Calu3 (cell line): ENCODE results near the gene ODF2. TPM values are rescaled to one million over a fixed set of nuclear protein-coding genes. Genes with fewer than 3 reads are reported as not detected.

Source experiments
- BruUV-seq: library from RNA; stranded (reverse); fragments of 400-500 nt; replicated peaks from 2 replicates; lab custom pipeline; 2021; lab: Mats Ljungman, UMichigan
- CTCF ChIA-PET: fragments of 300-600 bp; sonication (Branson Sonifier 250); formaldehyde crosslinking; loops from one replicate; lab custom pipeline; 2022; ENCODE audit warnings: antibody characterized with exemption; lab: Charles Lee
- DNase-seq: peaks from one replicate; pipeline ENCODE4 v3.0.0; 2022
- H3K27ac Mint-ChIP-seq: one replicate; pipeline ENCODE4 v1.8.0; 2022; ENCODE audit warnings: mixed read lengths; ENCODE audit not compliant: unreplicated experiment
- H3K27me3 Mint-ChIP-seq: one replicate; pipeline ENCODE4 v1.8.0; 2022; ENCODE audit warnings: mixed read lengths; ENCODE audit not compliant: unreplicated experiment
- H3K36me3 Mint-ChIP-seq: one replicate; pipeline ENCODE4 v1.8.0; 2022; ENCODE audit warnings: mild to moderate bottlenecking, moderate library complexity, mixed read lengths; ENCODE audit not compliant: insufficient read depth, unreplicated experiment
- H3K4me1 Mint-ChIP-seq: one replicate; pipeline ENCODE4 v1.8.0; 2022; ENCODE audit warnings: mild to moderate bottlenecking, low read depth, mixed read lengths; ENCODE audit not compliant: unreplicated experiment
- H3K4me3 Mint-ChIP-seq: one replicate; pipeline ENCODE4 v1.8.0; 2022; ENCODE audit warnings: mild to moderate bottlenecking, low read depth, moderate library complexity, mixed read lengths; ENCODE audit not compliant: unreplicated experiment
- H3K9me3 Mint-ChIP-seq: one replicate; pipeline ENCODE4 v1.8.0; 2022; ENCODE audit warnings: low read depth, mixed read lengths; ENCODE audit not compliant: unreplicated experiment
- CTCF ChIP-seq: fragments of 200-600 bp; IDR thresholded peaks from one replicate; pipeline ENCODE4 v1.8.0; 2022; ENCODE audit warnings: antibody characterized with exemption; ENCODE audit not compliant: unreplicated experiment
- intact Hi-C: fragments of 100-400 bp; cut with micrococcal nuclease; formaldehyde crosslinking; loops from one replicate; pipeline ENCODE4 v1.10.0; 2022; ENCODE audit not compliant: unreplicated experiment
- total RNA-seq: library from RNA; stranded (reverse); gene quantifications from 2 replicates; pipeline ENCODE4 v1.2.3, GENCODE V29; 2022

Gene ODF2
- total RNA-seq, 1 experiment from 2014 or later = 33.6 TPM

- CTCF ChIA-PET = no interaction called here
- no peaks in the 10 kb centered on the region for H3K9me3 Mint-ChIP-seq
- intact Hi-C loops = no loop called here
- TF ChIP-seq CTCF = no peak
- DNase-seq = no peak
- BruUV-seq = no TSS peak
- no peak overlapping the region for H3K4me3 Mint-ChIP-seq
- H3K36me3 Mint-ChIP-seq = peaks cover 17% of the 10 kb centered on the region
- H3K27me3 Mint-ChIP-seq = no peaks in the 10 kb centered on the region
- no peak overlapping the region for H3K27ac Mint-ChIP-seq
- H3K4me1 Mint-ChIP-seq = no peaks in the 10 kb centered on the region
Observed at GRCh38 chr9:128475867-128476266, 20.1 kb downstream of the ODF2 start.

GRCh38 chr9:128479262-128479661 is 23.5 kb downstream of the ODF2 start:
- no peak for DNase-seq
- CTCF ChIA-PET = no interaction called here
- no peak for TF ChIP-seq CTCF
- H3K36me3 Mint-ChIP-seq = peaks cover 5% of the 10 kb centered on the region
- no peaks in the 10 kb centered on the region for H3K9me3 Mint-ChIP-seq
- no TSS peak for BruUV-seq
- H3K4me3 Mint-ChIP-seq = no peak overlapping the region
- H3K27me3 Mint-ChIP-seq = no peaks in the 10 kb centered on the region
- no peaks in the 10 kb centered on the region for H3K4me1 Mint-ChIP-seq
- intact Hi-C loops = no loop called here
- H3K27ac Mint-ChIP-seq = no peak overlapping the region

GRCh38 chr9:128481561-128481960 is 25.8 kb downstream of the ODF2 start:
- no peak overlapping the region for H3K4me3 Mint-ChIP-seq
- H3K4me1 Mint-ChIP-seq = no peaks in the 10 kb centered on the region
- no peak for TF ChIP-seq CTCF
- H3K36me3 Mint-ChIP-seq = peaks cover 1% of the 10 kb centered on the region
- no peak for DNase-seq
- no peaks in the 10 kb centered on the region for H3K27me3 Mint-ChIP-seq
- no peak overlapping the region for H3K27ac Mint-ChIP-seq
- intact Hi-C loops = no loop called here
- CTCF ChIA-PET = no interaction called here
- no peaks in the 10 kb centered on the region for H3K9me3 Mint-ChIP-seq
- BruUV-seq = no TSS peak

GRCh38 chr9:128482186-128482585 is 26.4 kb downstream of the ODF2 start:
- H3K9me3 Mint-ChIP-seq = no peaks in the 10 kb centered on the region
- BruUV-seq = no TSS peak
- H3K4me3 Mint-ChIP-seq = no peak overlapping the region
- H3K27ac Mint-ChIP-seq = no peak overlapping the region
- CTCF ChIA-PET = no interaction called here
- no peak for DNase-seq
- intact Hi-C loops = no loop called here
- no peak for TF ChIP-seq CTCF
- H3K4me1 Mint-ChIP-seq = no peaks in the 10 kb centered on the region
- no peaks in the 10 kb centered on the region for H3K27me3 Mint-ChIP-seq
- no peaks in the 10 kb centered on the region for H3K36me3 Mint-ChIP-seq
